ENCODE data around the gene SAMD11. TPM values are rescaled to one million over a fixed set of nuclear protein-coding genes. Genes with fewer than 3 reads are reported as not detected.

The SAMD11 gene
- total and polyA plus RNA-seq, 2 donors (not counting 1 experiment from before 2014, with no cell fraction given) = not detected

DNA sequence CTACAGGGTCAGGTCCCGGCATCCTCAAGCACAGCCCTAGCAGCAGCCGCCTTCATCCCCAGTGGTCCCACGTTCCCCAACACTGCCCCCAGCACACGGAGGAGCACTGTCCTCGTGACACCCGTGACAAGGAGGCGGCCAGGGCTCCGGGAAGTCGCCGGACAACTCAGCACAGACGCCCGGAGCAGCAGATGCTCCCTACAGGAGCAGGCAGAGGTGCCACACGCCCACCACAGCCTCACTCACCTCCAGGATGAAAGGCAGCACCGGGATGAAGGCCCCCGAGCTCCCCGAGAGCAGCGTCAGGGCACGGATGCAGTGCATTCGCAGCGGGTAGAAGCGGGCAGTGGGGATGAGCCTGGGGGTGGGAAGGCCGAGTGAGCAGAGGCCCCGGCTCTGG lies 27.2 kb downstream of the SAMD11 start:
- no peak overlapping the region for H3K27ac Mint-ChIP-seq
- no peak overlapping the region for H3K4me3 ChIP-seq (ENCODE audit: control extremely low read depth in 1 of 5, extremely low read depth in 1 of 5, insufficient read depth in 1 of 5, low read depth in 2 of 5, low read length in 4 of 5)
- no peak overlapping the region for H3K9ac ChIP-seq (ENCODE audit: low read length)
- intact Hi-C loops (cut with micrococcal nuclease) = no loop called here
- H3K27ac ChIP-seq (ENCODE audit: low read length in 2 of 2) = no peak overlapping the region
- H3K4me1 Mint-ChIP-seq = peaks cover 2% of the 10 kb centered on the region
- POLR2A ChIA-PET = no interaction called here
- H3K79me2 ChIP-seq (ENCODE audit: control insufficient read depth, insufficient read depth, low read length) = peaks cover 3% of the 10 kb centered on the region
- no peaks in the 10 kb centered on the region for H3K27me3 ChIP-seq (replicated peaks in 1 of 4; ENCODE audit: control extremely low read depth in 1 of 4, control insufficient read depth in 3 of 4, insufficient read depth in 4 of 4, low read length in 3 of 4)
- H3K9me3 Mint-ChIP-seq (ENCODE audit: insufficient read depth) = no peaks in the 10 kb centered on the region
- no peaks in the 10 kb centered on the region for H3K27me3 Mint-ChIP-seq
- no peak for ATAC-seq (ENCODE audit: low read depth)
- H3K4me1 ChIP-seq (ENCODE audit: control insufficient read depth in 2 of 2, insufficient read depth in 2 of 2, low read length in 2 of 2) = peaks cover 0 to 6% of the 10 kb centered on the region in 2 donors
- H3K4me2 ChIP-seq (replicated peaks; ENCODE audit: low read depth, low read length, poor library complexity, severe bottlenecking) = no peak overlapping the region
- WGBS (ENCODE audit: insufficient coverage) = 96% methylated on average over 17 of the region's 23 CpGs
- CTCF ChIA-PET = no interaction called here
- H2AFZ ChIP-seq (ENCODE audit: insufficient read depth, low read depth, low read length, poor library complexity, severe bottlenecking) = no peak overlapping the region
- no peak for DNase-seq
- no peak for TF ChIP-seq EZH2 (IDR thresholded peaks at IDR 0.05; ENCODE audit: borderline replicate concordance, insufficient read depth, low read depth, low read length, poor library complexity, severe bottlenecking)
- TF ChIP-seq, protein P1, sequence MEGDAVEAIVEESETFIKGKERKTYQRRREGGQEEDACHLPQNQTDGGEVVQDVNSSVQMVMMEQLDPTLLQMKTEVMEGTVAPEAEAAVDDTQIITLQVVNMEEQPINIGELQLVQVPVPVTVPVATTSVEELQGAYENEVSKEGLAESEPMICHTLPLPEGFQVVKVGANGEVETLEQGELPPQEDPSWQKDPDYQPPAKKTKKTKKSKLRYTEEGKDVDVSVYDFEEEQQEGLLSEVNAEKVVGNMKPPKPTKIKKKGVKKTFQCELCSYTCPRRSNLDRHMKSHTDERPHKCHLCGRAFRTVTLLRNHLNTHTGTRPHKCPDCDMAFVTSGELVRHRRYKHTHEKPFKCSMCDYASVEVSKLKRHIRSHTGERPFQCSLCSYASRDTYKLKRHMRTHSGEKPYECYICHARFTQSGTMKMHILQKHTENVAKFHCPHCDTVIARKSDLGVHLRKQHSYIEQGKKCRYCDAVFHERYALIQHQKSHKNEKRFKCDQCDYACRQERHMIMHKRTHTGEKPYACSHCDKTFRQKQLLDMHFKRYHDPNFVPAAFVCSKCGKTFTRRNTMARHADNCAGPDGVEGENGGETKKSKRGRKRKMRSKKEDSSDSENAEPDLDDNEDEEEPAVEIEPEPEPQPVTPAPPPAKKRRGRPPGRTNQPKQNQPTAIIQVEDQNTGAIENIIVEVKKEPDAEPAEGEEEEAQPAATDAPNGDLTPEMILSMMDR (IDR thresholded peaks at IDR 0.05) = no peak
- peaks cover 0 to 95% of the 10 kb centered on the region in 2 experiments for H3K36me3 ChIP-seq (replicated peaks in 1 of 2; ENCODE audit: control extremely low read depth in 1 of 2, control insufficient read depth in 1 of 2, extremely low read depth in 1 of 2, insufficient read depth in 2 of 2, low read length in 1 of 2)
- no peak overlapping the region for H3K4me3 Mint-ChIP-seq
- H4K20me1 ChIP-seq (ENCODE audit: control insufficient read depth, insufficient read depth, low read length, poor library complexity, severe bottlenecking) = peaks cover 80% of the 10 kb centered on the region
- H3K9me3 ChIP-seq (ENCODE audit: control extremely low read depth in 1 of 3, control insufficient read depth in 2 of 3, insufficient read depth in 1 of 3, low read length in 2 of 3) = no peaks in the 10 kb centered on the region

DNA sequence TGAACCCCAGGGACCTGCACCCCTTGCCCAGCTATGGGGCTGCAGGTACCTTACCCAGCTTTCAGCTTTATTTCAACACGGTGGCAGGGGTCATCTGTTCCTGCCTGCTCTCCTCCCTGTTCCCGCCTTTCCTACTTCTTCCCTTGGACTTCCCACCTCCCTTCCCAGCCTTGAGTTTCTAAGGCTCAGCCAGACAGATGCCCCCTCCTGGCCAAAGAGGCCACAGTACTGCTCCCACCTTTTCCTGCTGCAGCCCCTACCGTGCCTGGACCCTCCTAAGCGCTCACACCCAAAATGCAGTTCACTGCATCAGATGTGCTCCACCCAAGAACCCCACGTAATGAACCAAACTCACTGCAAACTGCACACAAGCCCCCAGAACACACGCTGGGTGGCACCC lies 27.6 kb downstream of the SAMD11 start:
- ChIA-PET CTCF (no interaction called here), POLR2A (interaction anchor here (0.5 kb wide), 1 partner anchor 326 kb away, joined by 6 read pairs; no protein-coding TSS in a partner anchor)
- Mint-ChIP-seq H3K4me3 (no peak overlapping the region), H3K9me3 (ENCODE audit: insufficient read depth) (no peaks in the 10 kb centered on the region), H3K27me3 (no peaks in the 10 kb centered on the region), H3K27ac (no peak overlapping the region), H3K4me1 (peaks cover 2% of the 10 kb centered on the region)
- 92% methylated on average over 6 of the region's 6 CpGs for WGBS (ENCODE audit: insufficient coverage)
- TF ChIP-seq EZH2 (IDR thresholded peaks at IDR 0.05; ENCODE audit: borderline replicate concordance, insufficient read depth, low read depth, low read length, poor library complexity, severe bottlenecking) = no peak
- TF ChIP-seq, protein P1 (IDR thresholded peaks at IDR 0.05) = no peak
- no peak overlapping the region for H3K4me2 ChIP-seq (replicated peaks; ENCODE audit: low read depth, low read length, poor library complexity, severe bottlenecking)
- H3K4me1 ChIP-seq (ENCODE audit: control insufficient read depth in 2 of 2, insufficient read depth in 2 of 2, low read length in 2 of 2) = peaks cover 0 to 9% of the 10 kb centered on the region in 2 donors
- H3K27ac ChIP-seq (ENCODE audit: low read length in 2 of 2) = no peak overlapping the region
- peaks cover 0 to 95% of the 10 kb centered on the region in 2 experiments for H3K36me3 ChIP-seq (replicated peaks in 1 of 2; ENCODE audit: control extremely low read depth in 1 of 2, control insufficient read depth in 1 of 2, extremely low read depth in 1 of 2, insufficient read depth in 2 of 2, low read length in 1 of 2)
- H3K79me2 ChIP-seq (ENCODE audit: control insufficient read depth, insufficient read depth, low read length) = peaks cover 3% of the 10 kb centered on the region
- ATAC-seq (ENCODE audit: low read depth) (no peak), DNase-seq (no peak)
- H3K9ac ChIP-seq (ENCODE audit: low read length) = no peak overlapping the region
- H3K4me3 ChIP-seq (ENCODE audit: control extremely low read depth in 1 of 5, extremely low read depth in 1 of 5, insufficient read depth in 1 of 5, low read depth in 2 of 5, low read length in 4 of 5) = no peak overlapping the region
- no peaks in the 10 kb centered on the region for H3K27me3 ChIP-seq (replicated peaks in 1 of 4; ENCODE audit: control extremely low read depth in 1 of 4, control insufficient read depth in 3 of 4, insufficient read depth in 4 of 4, low read length in 3 of 4)
- no peaks in the 10 kb centered on the region for H3K9me3 ChIP-seq (ENCODE audit: control extremely low read depth in 1 of 3, control insufficient read depth in 2 of 3, insufficient read depth in 1 of 3, low read length in 2 of 3)
- intact Hi-C loops (cut with micrococcal nuclease) = no loop called here
- no peak overlapping the region for H2AFZ ChIP-seq (ENCODE audit: insufficient read depth, low read depth, low read length, poor library complexity, severe bottlenecking)
- H4K20me1 ChIP-seq (ENCODE audit: control insufficient read depth, insufficient read depth, low read length, poor library complexity, severe bottlenecking) = peaks cover 84% of the 10 kb centered on the region
